Nephron (organoid): ENCODE data around the gene TRPV3.

ENCODE experiments used
- H3K27ac Mint-ChIP-seq, 3 experiments: 2 replicates each; pipeline ENCODE4 v1.8.0; 2020; ENCODE audit warnings: mixed read lengths in 3 of 3, mild to moderate bottlenecking in 2 of 3, moderate library complexity in 1 of 3
- H3K27me3 Mint-ChIP-seq: 2 replicates; pipeline ENCODE4 v1.8.0; 2021; ENCODE audit warnings: low read depth, mild to moderate bottlenecking, moderate library complexity, mixed read lengths
- H3K36me3 Mint-ChIP-seq: 2 replicates; pipeline ENCODE4 v1.8.0; 2020; ENCODE audit warnings: low read depth, mixed read lengths
- H3K4me1 Mint-ChIP-seq: 2 replicates; pipeline ENCODE4 v1.8.0; 2020; ENCODE audit warnings: mixed read lengths
- H3K4me3 Mint-ChIP-seq, 3 experiments: 2 replicates each; pipeline ENCODE4 v1.8.0; 2020; ENCODE audit warnings: mild to moderate bottlenecking in 3 of 3, mixed read lengths in 3 of 3, moderate library complexity in 2 of 3
- H3K9me3 Mint-ChIP-seq: 2 replicates; pipeline ENCODE4 v1.8.0; 2020; ENCODE audit warnings: mixed read lengths
- CTCF ChIP-seq, 3 experiments: fragments of 200-600 bp; sonication (generic); IDR thresholded peaks; one replicate each; pipeline ENCODE4 v1.5.0; 2021; ENCODE audit warnings: antibody characterized with exemption in 3 of 3; ENCODE audit not compliant: unreplicated experiment in 3 of 3

The TRPV3 gene

GRCh38 chr17:3503285-3503684, 54.3 kb downstream of the TRPV3 start:
- Mint-ChIP-seq H3K36me3 (no peaks in the 10 kb centered on the region), H3K27ac (no peak overlapping the region), H3K4me1 (peaks cover 11% of the 10 kb centered on the region), H3K27me3 (peaks cover 3% of the 10 kb centered on the region), H3K4me3 (no peak overlapping the region), H3K9me3 (peaks cover 25% of the 10 kb centered on the region)
- TF ChIP-seq CTCF (IDR thresholded peaks at IDR 0.05; ENCODE audit: unreplicated experiment in 3 of 3) = no peak

DNA sequence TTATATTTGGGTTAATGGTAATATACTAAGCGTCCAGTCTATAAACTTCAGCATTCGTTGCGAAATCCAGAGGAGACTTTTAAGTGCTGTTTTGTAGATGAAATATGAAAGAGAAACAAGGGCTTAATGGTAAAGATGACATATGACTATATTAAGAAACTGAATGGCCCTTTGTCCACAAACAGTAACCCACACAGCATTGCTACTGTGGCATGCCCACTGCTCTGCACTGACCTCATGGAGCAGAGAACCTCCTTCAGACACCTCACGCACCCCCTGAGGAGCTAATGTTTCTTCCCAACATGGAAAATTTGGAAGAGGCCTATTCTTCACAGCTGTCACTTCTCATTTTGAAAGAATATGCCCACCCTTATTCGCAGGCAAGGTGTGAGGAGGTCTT, 55.1 kb downstream of the TRPV3 start:
- TF ChIP-seq CTCF (IDR thresholded peaks at IDR 0.05; ENCODE audit: unreplicated experiment in 3 of 3) = no peak
- H3K4me3 Mint-ChIP-seq = no peak overlapping the region
- peaks cover 11% of the 10 kb centered on the region for H3K4me1 Mint-ChIP-seq

DNA sequence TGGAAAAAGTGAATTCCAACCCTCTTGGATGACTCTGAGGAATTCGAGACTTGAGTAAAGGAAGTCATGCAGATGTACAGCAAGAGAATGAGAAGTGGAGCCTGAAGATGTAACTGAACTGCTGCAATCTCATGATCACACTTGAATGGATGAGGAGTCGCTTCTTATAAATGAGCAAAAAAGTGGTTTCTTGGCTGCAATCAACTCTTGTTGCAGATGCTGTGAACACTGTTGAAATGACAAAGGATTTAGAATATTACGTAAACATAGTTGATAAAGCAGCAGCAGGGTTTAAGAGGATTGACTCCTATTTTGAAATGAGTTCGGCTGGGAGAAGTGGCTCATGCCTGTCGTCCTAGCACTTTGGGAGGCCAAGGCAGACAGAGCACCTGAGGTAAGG, 56.3 kb downstream of the TRPV3 start:
- Mint-ChIP-seq H3K4me1 (peaks cover 11% of the 10 kb centered on the region), H3K36me3 (no peaks in the 10 kb centered on the region), H3K4me3 (no peak overlapping the region), H3K9me3 (peaks cover 21% of the 10 kb centered on the region), H3K27me3 (peaks cover 11% of the 10 kb centered on the region), H3K27ac (no peak overlapping the region)
- TF ChIP-seq CTCF (IDR thresholded peaks at IDR 0.05; ENCODE audit: unreplicated experiment in 3 of 3) = no peak

More for the DNA sequence above, 55.1 kb downstream of the TRPV3 start:
- Mint-ChIP-seq H3K27ac (no peak overlapping the region), H3K27me3 (peaks cover 4% of the 10 kb centered on the region), H3K36me3 (no peaks in the 10 kb centered on the region), H3K9me3 (peaks cover 24% of the 10 kb centered on the region)

DNA sequence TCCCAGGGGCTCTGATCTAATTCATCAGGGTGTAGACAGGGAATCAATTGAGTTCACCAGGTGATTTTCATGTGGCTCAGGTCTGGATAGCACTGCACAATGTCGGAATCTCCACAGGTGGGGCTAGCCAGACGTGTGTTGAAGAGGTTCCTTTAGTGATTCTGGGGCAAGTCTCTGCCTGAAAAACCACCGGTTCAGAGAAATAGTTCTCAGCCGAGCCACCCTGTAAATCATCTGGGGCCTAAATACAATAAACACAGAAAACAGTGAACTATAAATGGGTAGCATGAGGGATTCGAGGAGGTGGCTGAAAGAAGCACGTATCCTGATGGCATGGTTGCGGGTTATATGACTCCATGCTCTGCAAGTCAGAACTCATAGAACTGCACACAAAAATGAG, 60.5 kb downstream of the TRPV3 start:
- peaks cover 21% of the 10 kb centered on the region for H3K9me3 Mint-ChIP-seq
- no peak overlapping the region for H3K27ac Mint-ChIP-seq
- H3K4me3 Mint-ChIP-seq = no peak overlapping the region
- H3K36me3 Mint-ChIP-seq = no peaks in the 10 kb centered on the region
- peaks cover 17% of the 10 kb centered on the region for H3K27me3 Mint-ChIP-seq
- H3K4me1 Mint-ChIP-seq = peaks cover under 1% of the 10 kb centered on the region
- no peak for TF ChIP-seq CTCF (IDR thresholded peaks at IDR 0.05; ENCODE audit: unreplicated experiment in 3 of 3)

GRCh38 chr17:3485481-3486068, 72.0 kb downstream of the TRPV3 start:
- H3K27ac Mint-ChIP-seq = no peak overlapping the region
- no peaks in the 10 kb centered on the region for H3K4me1 Mint-ChIP-seq
- H3K4me3 Mint-ChIP-seq = no peak overlapping the region
- H3K27me3 Mint-ChIP-seq = peaks cover 19% of the 10 kb centered on the region
- no peak for TF ChIP-seq CTCF (IDR thresholded peaks at IDR 0.05; ENCODE audit: unreplicated experiment in 3 of 3)
- H3K36me3 Mint-ChIP-seq = no peaks in the 10 kb centered on the region
- no peaks in the 10 kb centered on the region for H3K9me3 Mint-ChIP-seq

- Mint-ChIP-seq H3K9me3 (no peaks in the 10 kb centered on the region), H3K27me3 (peaks cover 13% of the 10 kb centered on the region), H3K36me3 (no peaks in the 10 kb centered on the region), H3K4me1 (peaks cover 4% of the 10 kb centered on the region), H3K4me3 (no peak overlapping the region), H3K27ac (no peak overlapping the region)
- TF ChIP-seq CTCF (IDR thresholded peaks at IDR 0.05; ENCODE audit: unreplicated experiment in 3 of 3) = no peak
Observed at GRCh38 chr17:3482852-3483251, 74.8 kb downstream of the TRPV3 start.
